ENCODE data around the gene STAMBP.
"Not testable (repeated sequence)": the region's sequence is repeated elsewhere in the genome, so short reads cannot be mapped to it uniquely, and the experiment has no call there.

STAMBP gene

DNA sequence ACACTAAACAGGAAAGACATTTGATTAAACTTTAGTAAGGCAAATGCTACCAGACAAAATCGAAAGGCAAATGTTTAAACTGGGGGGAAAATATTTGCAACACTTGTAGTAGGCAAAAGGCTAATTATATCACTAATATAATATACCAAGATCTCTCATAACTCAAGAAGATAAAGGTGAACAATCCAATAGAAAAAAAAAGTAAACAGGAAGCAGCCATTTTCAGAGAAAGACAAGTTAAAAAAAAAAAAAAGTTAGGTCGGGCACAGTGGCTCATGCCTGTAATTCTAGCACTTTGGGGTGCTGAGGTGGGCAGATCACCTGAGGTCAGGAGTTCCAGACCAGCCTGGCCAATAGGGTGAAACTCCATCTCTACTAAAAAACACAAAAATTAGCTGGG lies 59.6 kb downstream of the STAMBP start:
- no peak for DNase-seq

DNA sequence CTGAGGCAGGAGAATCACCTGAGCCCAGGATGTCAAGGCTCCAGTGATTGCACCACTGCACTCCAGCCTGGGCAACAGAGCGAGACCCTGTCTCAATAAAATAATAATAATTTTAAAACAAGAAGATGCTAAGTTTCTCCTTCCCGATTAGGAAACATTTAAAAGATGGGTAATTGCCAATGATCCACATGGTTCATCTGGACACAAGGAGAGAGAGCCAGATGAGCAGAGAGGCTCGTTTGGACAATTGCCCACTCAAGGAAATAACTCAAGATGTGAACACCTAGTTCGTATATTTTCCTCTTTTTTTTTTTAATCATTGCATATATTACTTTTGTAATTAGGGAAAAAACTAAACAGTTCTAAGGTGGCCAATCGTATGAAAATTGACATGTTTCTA lies 60.4 kb downstream of the STAMBP start:
- DNase-seq, result no peak

DNA sequence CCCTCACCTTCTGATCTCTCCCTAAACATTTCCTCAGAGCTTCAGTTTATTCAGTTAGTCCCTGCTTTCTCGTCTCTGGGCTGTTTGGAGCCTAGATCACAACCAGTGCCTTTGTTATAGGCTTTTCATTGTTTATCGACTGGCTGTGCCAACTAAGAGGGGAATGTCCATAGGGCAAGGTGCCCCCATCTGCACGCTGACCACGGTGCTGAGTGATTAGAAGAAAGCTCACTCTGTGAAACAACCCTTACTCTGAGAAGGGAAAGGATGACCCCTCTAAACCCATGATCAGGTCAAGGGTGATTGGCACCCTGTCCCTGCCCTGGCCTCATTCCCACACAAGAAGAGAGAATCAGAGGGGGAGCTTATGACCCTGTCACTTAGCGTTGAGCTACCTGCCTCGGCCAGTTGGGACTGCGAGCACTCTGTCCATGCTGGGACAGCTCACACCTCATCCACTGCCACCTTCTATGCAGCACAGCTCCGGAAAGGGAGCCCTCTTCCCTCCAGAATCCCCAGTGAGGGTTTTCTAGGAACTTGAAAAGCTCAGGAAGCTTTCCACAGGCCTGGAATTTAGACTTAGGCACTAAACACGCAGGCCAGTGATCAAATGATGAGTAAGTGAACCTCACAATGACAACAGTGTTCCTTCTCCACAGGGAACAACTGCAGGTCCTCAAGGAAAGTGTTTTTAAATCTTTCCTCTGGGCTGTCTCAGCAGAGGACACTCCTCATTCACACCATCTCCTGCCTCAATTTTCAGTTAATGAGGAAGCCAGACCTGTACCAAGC lies 61.7 kb downstream of the STAMBP start:
- DNase-seq, result no peak

DNA sequence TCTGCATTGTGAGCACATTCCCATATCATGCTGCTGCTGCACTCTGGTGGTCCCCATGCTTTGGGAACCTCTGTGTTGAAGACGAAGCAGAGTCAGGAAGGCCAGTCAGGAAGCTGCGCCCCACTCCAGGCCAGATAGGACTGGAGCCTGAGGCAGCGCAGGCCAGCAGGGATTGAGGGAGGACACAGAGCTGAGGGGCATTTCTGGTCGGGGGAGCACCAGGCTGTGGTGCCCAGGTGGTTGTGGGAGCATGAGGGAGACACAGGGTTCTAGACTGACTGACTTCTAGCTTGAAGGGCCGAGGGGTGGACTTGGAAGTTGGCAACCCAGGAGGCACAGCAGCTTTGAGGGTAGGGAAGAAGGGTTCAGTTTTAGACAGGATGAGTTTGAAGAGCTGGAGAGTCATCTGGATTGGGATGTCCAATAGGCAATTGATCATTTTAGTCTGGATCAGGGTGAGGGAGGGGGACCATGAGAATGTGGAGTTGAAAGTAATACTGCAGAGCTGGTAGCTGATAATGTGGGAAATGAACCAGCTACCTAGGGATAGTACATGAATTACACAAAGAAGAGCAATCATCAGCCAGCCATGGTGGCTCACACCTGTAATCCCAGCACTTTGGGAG lies 62.6 kb downstream of the STAMBP start:
- DNase-seq, result no peak

DNA sequence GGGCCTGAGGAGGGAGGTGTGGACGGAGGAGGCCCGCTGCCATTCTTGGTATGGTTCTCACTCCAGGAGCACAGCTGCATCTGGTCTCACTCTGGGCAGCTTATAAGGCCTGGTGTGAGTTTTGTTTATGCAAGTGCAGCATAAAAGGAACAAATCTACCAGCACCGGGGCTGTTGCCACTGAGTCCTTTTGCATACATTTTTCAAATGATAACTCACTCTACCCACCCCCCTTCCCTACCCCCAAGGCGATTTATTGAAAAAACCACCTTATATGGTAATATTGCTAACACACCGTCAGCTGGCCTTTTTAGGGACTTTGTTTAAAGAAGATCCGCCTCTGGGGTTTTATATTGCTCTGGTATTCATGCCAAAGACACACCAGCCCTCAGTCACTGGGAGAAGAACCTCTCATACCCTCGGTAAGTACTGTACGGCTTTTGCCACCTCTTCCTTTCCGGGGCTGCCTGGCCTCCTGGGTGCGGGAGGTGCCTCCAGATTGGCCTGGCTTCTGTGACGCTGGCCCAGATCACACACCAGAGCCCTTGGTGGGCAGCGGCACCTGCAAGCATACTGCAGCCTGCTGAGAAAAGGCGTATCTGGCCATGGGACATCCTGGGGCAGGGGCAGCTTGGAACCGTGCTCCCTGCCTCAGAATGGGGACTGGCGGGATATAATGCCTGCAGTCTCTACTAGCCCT lies 64.0 kb downstream of the STAMBP start, which contains the start of gene ACTG2:
TSS of gene ACTG2 (plus strand) at position 378 of the 699 bp plus-strand sequence. CDS start 8,304 bp downstream, outside the sequence.
- no peak for DNase-seq

DNA sequence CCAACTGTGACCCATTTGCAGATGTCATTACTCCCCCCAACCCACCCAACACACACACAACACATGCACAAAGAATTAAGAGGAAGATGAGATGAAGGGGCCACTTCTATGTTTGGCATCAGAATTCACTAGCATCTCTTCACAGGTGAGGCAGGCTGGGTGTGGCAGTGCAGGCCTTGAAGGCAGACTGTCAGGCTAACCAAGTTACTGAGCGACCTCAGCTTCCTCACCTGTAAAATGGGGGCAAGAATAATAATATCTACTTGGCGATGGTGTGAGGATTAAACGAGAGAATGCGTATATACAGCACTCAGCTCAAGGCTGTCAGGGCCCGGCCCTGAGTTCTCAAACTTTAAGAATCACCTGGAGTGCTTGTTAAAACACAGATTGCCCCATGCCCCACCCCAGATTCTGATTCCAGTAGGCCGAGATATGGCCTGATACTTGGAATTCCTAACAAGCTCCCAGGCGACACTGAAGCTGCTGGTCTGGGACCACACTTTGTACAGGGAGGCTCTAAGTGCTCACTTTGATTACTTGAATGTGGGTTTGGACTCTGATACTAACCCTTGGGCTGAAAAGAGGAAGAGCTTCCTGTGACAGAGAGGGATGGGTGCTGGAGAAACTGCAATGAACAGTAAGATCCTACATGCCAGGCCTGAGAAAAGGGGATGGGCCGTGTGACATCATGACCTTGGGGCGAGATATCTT lies 65.2 kb downstream of the STAMBP start:
- DNase-seq, result peak; percentile 39

DNA sequence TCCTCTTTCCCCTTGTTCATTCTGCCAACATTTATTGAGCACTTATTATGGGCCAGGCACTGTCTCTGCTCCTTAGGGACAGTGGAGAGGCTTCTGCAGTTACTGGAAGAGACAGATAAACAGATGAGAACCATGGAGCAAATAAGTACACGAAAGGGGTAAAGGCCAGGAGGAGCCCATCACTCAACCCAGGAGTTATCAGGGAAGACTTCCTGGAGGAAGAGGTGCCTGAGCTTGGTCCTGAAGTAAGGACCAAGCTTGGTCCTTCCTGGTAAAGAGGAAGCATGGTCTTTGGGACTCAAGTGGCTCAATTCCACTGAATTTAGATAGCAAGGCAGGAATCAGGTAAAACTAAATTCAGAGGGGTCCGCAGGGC lies 65.7 kb downstream of the STAMBP start:
- DNase-seq, result no peak

DNA sequence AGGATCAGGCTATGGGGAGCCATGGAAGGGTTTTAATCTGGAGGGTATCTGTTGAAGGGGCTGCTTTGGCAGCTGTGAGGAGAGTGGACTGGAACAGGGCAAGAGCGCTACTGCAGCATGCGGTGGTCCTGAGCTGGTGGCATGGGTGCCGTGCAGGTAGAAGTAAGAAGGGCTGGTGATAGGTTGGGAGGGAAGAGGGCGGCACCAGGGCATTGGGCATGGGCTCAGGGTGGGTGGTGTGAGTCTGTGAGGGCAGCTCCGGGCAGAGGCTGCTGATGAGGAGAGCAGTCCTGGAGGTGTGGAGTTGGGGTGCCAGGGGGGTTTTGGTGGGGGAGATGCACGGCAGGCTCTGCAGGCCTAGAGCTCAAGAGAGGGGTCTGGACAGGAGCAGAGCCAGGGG lies 66.1 kb downstream of the STAMBP start:
- DNase-seq, result no peak

DNA sequence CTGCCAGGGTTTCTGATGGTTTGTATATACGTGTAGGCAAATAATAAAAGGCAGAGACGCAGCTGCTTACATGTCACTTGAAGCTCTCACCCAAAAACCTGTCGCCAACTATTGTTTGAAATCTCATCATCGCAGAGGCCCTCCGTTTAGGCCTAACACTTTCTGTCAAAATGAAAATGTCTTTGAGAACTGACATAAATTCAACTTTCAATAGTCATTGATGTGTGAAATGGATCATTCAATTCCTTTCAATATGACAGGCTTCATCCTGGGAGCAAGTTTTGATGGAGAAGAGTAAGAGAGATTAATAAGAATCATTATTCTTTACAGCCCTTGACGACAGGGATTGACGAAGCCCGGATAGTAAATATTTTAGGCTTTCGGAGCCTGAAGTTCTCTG lies 66.7 kb downstream of the STAMBP start:
- no peak for DNase-seq

DNA sequence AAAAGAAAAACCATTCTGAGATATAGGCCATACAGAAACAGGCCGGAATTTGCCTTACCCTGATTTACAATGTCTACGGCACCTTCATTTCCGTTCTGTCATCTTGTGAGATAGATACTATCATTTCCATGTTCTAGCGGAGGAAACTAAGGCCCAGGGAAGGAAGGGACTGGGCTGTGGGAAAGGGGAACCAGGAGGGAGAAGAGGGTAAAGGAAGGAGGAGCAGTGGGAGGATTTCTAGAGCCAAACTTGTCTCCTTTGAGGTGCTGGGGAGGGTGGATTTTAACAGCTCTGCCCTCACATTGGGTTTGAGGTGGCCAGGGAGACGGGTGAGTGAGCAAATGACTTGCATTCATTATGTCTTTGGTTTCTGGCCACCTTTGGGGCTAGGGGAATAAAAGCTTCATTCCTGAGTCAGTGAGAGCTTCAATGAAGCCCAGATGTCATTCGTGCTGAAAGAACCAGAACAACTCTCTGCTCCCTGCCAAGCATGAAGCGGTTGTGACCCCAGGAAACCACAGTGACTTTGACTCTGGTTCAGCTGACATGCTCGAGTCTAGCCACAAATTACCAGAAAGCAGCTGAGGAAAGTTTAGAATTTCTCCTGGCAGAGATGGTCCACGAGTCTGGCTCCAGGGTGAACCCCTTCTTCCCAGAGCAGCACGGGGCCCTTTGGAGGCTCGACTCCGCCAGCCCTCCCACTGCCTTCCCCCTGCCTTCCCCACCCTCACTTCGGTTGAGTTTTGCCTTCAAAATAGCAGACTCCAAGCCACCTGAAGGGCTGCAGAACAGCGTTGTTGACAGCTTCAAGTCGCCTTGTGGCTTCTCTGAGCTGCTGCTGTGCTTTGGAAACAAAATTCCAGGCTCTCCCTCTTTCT lies 67.8 kb downstream of the STAMBP start:
- DNase-seq, result peak; percentile 13

DNA sequence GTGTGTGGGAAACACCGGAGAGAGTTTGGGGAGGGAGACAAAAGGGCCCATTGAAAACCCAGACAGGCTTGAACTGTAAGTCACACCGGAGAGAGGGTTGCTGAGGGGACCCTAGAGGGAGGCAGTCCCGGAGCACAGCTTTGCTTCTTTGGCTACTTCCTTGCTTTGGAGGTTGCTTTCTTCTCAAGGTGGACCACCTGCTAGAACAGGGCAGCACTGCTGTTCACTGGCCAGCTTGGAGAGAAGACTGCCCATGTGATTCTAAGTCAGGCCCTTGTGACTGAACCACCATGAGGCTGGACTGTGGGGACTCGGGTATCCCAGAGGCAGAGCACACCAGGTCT lies 68.5 kb downstream of the STAMBP start:
- DNase-seq, result no peak

DNA sequence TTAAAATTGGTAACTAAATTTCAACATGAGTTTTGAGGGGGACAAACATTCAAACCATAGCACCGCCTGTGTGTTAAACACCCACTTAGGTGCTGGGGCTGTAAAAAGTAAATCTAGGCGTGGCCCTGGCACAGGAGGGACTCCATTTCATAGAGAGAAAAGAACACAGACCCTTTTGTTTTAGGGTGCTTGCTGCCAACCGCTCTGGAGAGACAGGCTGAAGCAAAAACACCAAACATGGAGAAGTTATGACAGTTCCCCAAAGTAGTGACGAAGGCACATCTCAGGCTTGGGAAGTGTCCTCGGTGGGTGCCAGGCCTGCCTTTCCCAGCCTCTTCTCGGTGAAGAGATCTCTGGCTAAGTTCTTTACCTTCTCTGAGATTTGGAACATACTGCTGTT lies 69.2 kb downstream of the STAMBP start:
- no peak for DNase-seq

DNA sequence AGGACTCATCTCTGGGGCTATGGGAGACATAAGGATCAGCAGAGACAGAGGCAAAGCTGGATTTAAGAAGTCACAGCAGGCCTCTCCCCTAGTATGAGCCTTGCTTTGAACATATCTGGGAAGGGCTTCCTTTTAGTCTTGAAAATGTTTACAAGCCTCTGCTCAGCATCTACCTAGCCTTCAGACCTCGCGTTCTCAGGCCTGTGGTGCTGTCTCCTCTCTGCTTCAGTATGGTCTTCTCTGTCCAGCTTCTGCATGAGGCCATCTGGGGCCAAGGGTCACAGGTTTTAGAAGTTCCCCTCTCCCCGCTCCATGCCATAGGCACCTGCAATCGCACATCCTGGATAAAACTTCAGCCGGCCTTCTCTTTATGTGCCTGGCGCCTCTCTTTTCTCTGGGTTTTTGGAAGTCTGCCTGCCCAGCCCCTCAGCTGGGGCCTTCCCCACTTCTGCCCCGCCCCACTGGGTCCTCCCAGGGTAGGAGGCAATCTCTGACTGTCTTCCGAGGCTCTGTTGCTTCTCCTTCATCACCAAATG lies 71.1 kb downstream of the STAMBP start:
- no peak for DNase-seq

DNA sequence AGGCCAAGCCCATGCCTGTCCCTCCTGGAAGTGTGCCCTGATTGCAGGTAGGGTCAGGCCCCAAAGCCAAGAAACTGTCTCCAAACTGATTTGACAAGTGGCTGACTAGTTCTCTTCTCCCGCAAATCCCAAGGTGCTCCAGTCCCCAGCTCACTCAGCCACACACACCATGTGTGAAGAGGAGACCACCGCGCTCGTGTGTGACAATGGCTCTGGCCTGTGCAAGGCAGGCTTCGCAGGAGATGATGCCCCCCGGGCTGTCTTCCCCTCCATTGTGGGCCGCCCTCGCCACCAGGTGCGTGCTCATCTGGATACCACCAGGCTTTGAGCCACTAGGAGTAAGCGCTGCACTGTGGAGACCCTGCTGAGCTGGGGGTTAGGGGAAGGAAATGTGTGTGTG lies 72.4 kb downstream of the STAMBP start:
- DNase-seq, result no peak

DNA sequence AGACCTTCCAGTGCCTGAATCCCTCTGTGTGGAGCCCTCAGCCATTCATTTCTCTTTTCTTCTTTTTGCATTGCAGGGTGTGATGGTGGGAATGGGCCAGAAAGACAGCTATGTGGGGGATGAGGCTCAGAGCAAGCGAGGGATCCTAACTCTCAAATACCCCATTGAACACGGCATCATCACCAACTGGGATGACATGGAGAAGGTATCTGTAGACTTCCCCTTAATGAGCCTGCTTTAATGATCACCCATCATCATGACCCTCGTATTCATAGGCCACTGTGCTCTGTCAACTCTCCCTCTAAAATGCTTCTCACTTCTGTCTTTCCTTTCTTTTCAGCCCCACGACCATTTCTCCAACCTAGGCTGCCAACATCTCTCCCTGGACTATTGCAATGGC lies 73.5 kb downstream of the STAMBP start:
- no peak for DNase-seq

DNA sequence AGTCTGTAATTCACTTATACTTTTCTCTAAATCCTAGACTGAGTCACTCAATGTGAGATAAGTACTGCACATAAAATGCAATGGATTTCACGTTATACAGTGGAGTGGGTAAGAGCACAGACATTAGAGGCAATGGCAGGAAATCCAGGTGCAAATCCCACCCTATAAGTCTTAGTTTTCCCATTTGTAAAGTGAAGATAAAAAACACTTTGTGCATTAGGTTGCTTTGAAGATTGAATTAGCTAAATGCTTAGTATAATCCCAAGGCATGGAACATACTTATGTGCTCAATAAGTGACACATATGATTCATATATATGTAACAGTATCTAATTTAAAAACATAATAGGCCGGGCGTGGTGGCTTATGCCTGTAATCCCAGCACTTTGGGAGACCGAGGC lies 74.6 kb downstream of the STAMBP start:
- DNase-seq, result no peak

DNA sequence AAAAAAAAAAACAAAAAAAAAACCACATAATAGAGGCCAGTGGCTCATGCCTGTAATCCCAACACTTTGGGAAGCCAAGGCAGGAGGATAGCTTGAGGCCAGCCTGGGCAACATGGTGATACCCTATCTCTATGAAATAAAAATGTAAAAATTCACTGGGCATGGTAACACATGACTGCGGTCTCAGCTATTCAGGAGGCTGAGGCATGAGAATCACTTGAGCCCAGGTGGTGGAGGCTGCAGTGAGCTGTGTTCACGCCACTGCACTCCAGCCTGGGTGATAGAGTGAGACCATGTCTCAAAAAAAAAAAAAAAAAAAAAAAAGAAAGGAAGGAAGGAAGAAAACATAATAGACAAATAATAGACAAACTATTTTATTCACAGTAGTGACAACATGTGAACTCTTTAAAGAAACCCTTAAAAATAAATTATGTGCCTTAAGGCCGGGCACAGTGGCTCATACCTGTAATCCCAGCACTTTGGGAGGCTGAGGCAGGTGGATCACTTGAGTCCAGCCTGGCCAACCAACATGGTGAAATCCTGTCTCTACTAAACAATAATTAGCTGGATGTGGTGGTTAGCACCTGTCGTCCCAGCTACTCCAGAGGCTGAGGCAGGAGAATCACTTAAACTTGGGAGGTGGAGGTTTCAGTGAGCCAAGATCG lies 75.3 kb downstream of the STAMBP start:
- DNase-seq, result not testable (repeated sequence)

DNA sequence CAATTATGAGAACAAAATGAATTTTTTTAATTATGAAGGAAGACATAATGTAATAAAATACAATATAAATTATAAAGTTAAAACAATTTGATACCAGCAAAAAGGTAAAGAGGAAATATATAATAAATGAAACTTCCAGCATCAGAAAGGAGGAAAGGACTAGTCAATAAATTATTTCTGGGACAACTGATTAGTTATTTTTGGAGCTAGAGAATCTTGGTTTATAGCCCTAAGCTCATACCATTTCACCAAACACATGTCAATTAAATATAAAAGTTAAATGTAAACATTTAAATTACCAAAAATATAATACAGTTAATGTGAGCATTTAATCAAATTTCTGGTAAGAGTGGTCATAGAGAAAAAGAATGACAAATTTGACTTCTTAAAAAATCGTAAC lies 76.2 kb downstream of the STAMBP start:
- DNase-seq, result no peak

DNA sequence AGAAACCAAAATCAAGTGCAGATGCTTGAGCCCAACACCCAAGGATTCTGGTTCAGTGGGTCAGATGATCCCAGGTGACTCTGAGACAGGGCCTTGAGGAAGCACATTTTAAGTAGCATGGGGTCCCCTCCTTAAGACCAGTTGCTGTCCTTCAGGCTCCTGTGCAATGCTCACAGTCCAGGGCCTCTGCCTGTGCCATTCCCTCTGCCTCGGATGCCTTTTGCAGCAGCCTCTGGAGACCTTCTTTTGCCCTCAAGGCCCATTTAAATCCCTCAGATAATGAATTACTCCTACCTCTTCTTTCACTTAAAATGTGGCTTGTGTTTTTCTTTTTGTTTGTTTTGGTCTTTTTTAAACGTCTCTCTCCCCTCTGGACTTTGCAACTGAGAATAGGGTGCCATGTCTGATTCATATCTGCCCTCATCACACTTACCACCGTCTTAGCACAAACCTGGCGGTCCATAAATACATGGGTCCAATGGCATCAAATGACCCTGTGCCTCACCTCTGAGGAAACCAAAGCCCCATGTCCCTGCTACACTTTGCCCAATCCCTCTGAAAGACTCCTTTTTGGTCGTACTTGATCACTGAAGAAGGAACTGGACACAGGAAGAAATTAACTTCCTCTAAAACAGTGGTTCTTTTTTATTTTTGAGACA lies 78.2 kb downstream of the STAMBP start:
- DNase-seq, result peak; percentile 38

DNA sequence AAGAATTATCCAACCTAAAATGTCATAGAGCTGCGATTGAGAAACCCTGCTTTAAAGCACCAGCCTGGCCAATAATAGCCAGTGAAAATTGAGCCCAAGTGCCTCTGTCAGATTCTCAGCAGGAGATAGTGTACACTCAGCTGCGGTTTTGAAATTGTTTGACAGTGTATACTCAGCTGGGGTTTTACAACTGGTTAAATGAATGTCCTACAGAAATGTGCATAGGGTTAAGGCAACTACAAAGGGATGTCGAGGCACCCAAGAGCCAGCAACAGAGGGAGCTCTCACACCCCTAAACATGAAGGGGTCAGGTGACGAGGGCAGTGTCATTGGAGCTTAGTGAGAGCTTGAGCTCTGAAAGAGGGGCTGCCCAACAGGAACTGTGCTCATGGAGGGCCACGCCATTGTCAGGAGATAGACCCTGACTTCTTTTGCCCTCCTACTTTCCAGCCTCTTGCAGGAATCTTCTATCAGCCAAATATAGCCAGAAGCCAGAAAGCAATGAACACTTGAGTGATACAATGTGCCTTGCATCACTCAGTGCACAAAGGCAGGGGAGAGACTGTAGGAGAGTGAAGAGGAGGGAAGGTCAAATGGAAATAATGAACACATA lies 79.2 kb downstream of the STAMBP start:
- no peak for DNase-seq

All from MV-4-11 (cell line).